ENCODE results near the gene OCEL1. TPM values are rescaled to one million over a fixed set of nuclear protein-coding genes. Genes with fewer than 3 reads are reported as not detected.

The OCEL1 gene
- total RNA-seq, 2 donors from 2014 or later = 12.4 to 13.3 TPM

DNA sequence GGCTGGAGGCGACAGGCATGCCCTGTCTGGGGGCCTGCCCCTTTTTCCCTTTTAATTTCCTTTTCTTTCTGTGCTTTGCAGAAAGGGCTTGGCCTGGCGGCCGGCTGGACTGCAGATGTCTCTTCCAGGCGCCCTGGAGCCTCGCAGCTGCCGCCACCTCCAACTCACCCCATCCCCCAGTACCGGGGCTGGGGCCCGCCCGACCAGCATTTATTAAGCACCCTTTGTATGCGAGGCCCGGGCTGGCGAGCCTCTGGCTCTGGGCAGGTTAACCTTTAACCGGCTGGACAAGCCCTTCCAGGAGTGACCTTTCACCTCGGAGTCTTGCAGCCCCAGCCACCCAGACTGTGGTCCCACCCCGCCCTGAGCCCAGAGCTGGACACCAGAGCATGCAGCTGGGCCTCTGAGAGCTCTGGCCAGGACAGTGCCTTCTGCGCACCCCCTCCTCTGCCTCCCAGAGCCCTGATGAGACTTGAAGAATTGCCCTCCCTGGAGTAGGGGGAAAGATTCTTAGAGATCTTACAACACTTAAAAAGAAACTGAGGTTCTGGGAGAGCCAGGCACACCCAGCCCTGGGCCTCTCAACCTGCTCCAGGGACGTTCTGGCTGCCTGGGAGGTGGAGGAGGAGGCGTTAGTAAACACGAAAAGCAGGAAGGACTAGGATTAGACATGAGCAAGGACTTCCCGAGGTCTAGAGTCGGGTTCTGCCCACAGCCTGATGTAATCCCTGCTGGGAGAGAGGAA, 20.8 kb downstream of the OCEL1 start:
- Histone ChIP-seq H3K4me3 (peak overlapping the region; percentile 86), H3K36me3 (no peaks in the 10 kb centered on the region), H3K4me1 (ENCODE audit: control insufficient read depth in 1 of 2, low read depth in 2 of 2) (peaks cover 11 to 31% of the 10 kb centered on the region in 2 donors), H3K9me3 (no peaks in the 10 kb centered on the region), H3K27ac (peak overlapping the region; percentile 65 to 76), H3K27me3 (replicated peaks; ENCODE audit: insufficient read depth) (no peaks in the 10 kb centered on the region)
- TF ChIP-seq, protein P1, sequence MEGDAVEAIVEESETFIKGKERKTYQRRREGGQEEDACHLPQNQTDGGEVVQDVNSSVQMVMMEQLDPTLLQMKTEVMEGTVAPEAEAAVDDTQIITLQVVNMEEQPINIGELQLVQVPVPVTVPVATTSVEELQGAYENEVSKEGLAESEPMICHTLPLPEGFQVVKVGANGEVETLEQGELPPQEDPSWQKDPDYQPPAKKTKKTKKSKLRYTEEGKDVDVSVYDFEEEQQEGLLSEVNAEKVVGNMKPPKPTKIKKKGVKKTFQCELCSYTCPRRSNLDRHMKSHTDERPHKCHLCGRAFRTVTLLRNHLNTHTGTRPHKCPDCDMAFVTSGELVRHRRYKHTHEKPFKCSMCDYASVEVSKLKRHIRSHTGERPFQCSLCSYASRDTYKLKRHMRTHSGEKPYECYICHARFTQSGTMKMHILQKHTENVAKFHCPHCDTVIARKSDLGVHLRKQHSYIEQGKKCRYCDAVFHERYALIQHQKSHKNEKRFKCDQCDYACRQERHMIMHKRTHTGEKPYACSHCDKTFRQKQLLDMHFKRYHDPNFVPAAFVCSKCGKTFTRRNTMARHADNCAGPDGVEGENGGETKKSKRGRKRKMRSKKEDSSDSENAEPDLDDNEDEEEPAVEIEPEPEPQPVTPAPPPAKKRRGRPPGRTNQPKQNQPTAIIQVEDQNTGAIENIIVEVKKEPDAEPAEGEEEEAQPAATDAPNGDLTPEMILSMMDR (IDR thresholded peaks at IDR 0.05) = no peak
- no peak for DNase-seq (ENCODE audit: low spot score)
- no peak for ATAC-seq (ENCODE audit: insufficient number of reproducible peaks, low FRiP score, low read depth)

DNA sequence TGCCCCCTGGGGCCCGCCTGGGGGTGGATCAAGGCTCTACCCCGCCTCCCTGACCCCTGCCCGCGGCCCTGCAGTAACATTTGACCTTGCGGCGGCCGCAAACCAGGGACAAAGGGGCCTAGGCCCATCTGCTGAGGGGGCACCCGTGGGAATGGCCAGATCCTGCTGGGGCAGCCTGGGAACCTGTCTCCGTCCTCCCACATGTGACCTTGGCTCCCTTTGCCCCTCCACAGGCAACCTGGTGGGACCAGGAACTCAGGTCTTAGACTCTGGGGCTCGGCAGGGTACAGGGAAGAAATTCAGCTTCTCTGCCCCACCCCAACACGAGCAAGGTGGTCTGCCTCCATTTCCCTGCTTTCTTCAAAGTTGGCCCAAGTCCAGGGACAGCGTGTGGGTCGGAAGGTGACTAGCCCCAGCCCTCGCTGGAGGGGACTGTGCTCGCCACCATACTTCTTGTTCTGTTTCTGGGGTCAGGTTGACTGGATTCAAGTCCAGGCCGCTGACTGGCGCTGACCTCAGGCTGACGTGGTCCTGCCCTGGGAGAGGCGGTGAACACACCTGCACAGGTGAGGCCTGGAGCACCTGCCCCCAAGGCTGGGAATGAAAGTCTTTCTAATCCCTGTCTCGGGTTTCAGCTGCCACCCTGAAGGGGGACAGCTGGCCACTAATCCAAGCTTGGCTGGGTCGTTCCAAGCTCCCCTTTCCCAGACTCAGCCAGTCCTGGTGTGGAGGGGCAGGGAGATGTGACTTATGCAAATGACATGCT, 22.2 kb downstream of the OCEL1 start:
- H3K9me3 ChIP-seq = no peaks in the 10 kb centered on the region
- H3K27ac ChIP-seq = no peak overlapping the region
- no peak for DNase-seq (ENCODE audit: low spot score)
- no peak overlapping the region for H3K4me3 ChIP-seq
- H3K4me1 ChIP-seq (ENCODE audit: control insufficient read depth in 1 of 2, low read depth in 2 of 2) = peaks cover 0 to 18% of the 10 kb centered on the region in 2 donors
- no peaks in the 10 kb centered on the region for H3K36me3 ChIP-seq
- no peak for ATAC-seq (ENCODE audit: insufficient number of reproducible peaks, low FRiP score, low read depth)
- TF ChIP-seq, protein P1 (IDR thresholded peaks at IDR 0.05) = no peak
- H3K27me3 ChIP-seq (replicated peaks; ENCODE audit: insufficient read depth) = no peaks in the 10 kb centered on the region

DNA sequence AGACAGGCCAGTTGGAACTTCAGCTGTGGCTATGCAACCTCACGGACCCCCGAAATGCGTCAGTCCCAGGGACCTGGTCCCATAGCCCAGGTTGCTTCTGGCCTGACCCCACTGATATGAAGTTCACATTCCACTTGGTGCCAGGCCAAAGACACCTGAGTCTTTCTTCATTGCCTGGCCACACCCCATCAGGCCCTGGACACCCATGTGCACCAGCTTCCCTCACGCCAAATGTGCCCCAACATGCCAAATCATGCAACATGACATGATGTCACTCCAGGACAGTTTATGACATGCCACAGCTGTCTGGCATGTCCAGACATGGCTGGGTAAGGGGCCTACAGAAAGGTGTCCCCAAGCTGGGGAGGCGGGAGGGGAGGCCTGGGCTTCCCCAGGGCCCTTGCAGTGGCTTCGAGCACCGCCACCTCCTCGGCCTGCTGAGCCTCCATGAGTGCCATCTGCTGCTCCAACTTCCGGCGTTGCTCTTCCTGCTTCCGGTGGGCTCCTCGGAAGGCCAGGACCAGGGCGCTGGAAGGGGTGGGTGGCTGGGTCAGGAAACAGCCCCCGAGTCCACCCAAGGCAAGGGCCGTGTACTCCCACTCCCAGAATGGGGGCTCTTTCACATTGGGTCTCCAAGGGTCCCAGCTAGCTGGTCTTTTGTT, 24.0 kb downstream of the OCEL1 start:
- TF ChIP-seq, protein P1 (IDR thresholded peaks at IDR 0.05) = no peak
- Histone ChIP-seq H3K36me3 (no peaks in the 10 kb centered on the region), H3K4me3 (no peak overlapping the region), H3K9me3 (no peaks in the 10 kb centered on the region), H3K4me1 (ENCODE audit: control insufficient read depth in 1 of 2, low read depth in 2 of 2) (peaks cover 0 to 10% of the 10 kb centered on the region in 2 donors), H3K27ac (no peak overlapping the region), H3K27me3 (replicated peaks; ENCODE audit: insufficient read depth) (no peaks in the 10 kb centered on the region)
- ATAC-seq (ENCODE audit: insufficient number of reproducible peaks, low FRiP score, low read depth) = no peak
- DNase-seq (ENCODE audit: low spot score) = no peak

DNA sequence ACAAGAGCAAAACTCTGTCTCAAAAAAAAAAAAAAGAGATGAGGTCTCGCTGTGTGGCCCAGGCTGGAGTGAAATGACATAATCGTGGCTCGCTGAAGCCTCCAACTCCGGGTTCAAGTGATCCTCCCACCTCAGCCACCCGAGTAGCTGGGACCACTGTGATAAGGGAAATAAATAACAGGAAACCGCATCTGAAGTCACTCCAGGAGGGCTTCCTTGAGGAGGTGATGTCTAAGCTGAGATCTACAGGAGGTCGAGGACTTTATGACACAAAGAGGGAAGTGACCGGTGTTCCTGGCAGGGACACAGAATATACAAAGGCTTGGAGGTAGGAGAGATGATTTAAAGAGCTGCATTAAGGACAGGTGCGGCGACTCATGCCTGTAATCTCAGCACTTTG, 28.6 kb downstream of the OCEL1 start:
- no peaks in the 10 kb centered on the region for H3K4me1 ChIP-seq (ENCODE audit: control insufficient read depth in 1 of 2, low read depth in 2 of 2)
- no peak for ATAC-seq (ENCODE audit: insufficient number of reproducible peaks, low FRiP score, low read depth)
- no peak overlapping the region for H3K27ac ChIP-seq

More for the DNA sequence above, 28.6 kb downstream of the OCEL1 start:
- no peaks in the 10 kb centered on the region for H3K27me3 ChIP-seq (replicated peaks; ENCODE audit: insufficient read depth)
- H3K9me3 ChIP-seq = no peaks in the 10 kb centered on the region
- H3K36me3 ChIP-seq = no peaks in the 10 kb centered on the region
- TF ChIP-seq, protein P1 (IDR thresholded peaks at IDR 0.05) = no peak
- no peak overlapping the region for H3K4me3 ChIP-seq
- no peak for DNase-seq (ENCODE audit: low spot score)

Measured in thoracic aorta (tissue), 2 donors.